ENCODE measurements around the gene HPS3. TPM values are rescaled to one million over a fixed set of nuclear protein-coding genes. Genes with fewer than 3 reads are reported as not detected.
"Not testable (repeated sequence)": the region's sequence is repeated elsewhere in the genome, so short reads cannot be mapped to it uniquely, and the experiment has no call there.

The HPS3 gene
- total RNA-seq, 2 experiments from 2014 or later, result 16.4 to 18.2 TPM

- no peak for DNase-seq
- H3K4me3 Mint-ChIP-seq, result no peak overlapping the region
- CTCF ChIA-PET, result interaction anchor here (1.2 kb wide), 1 partner anchor 135 kb away, joined by 4 read pairs; no protein-coding TSS in a partner anchor
- peaks cover 3% of the 10 kb centered on the region for H3K4me1 Mint-ChIP-seq (ENCODE audit: low read depth)
- POLR2A ChIA-PET, result interaction anchor here (0.8 kb wide), 1 partner anchor 14 kb away, joined by 3 read pairs; no protein-coding TSS in a partner anchor
- H3K9me3 Mint-ChIP-seq, result no peaks in the 10 kb centered on the region
- no peak for ATAC-seq
- TF ChIP-seq CTCF (IDR thresholded peaks at IDR 0.05), result no peak
- H3K27me3 Mint-ChIP-seq, result no peaks in the 10 kb centered on the region
- H3K27ac Mint-ChIP-seq, result no peak overlapping the region
- intact Hi-C loops (cut with micrococcal nuclease), result no loop called here
- peaks cover 2% of the 10 kb centered on the region for H3K36me3 Mint-ChIP-seq (ENCODE audit: low read depth)
Observed at GRCh38 chr3:149090907-149091306, 38.5 kb upstream of the HPS3 start.

- POLR2A ChIA-PET, result no interaction called here
- intact Hi-C loops (cut with micrococcal nuclease), result no loop called here
- Mint-ChIP-seq H3K27me3 (no peaks in the 10 kb centered on the region), H3K9me3 (no peaks in the 10 kb centered on the region), H3K4me1 (ENCODE audit: low read depth) (no peaks in the 10 kb centered on the region), H3K27ac (no peak overlapping the region), H3K36me3 (ENCODE audit: low read depth) (no peaks in the 10 kb centered on the region), H3K4me3 (no peak overlapping the region)
- CTCF ChIA-PET, result no interaction called here
- ATAC-seq, result no peak
- TF ChIP-seq CTCF (IDR thresholded peaks at IDR 0.05), result no peak
- no peak for DNase-seq
Observed at GRCh38 chr3:149091983-149092382, 37.5 kb upstream of the HPS3 start.

GRCh38 chr3:149095487-149095886, 34.0 kb upstream of the HPS3 start:
- no peak overlapping the region for H3K4me3 Mint-ChIP-seq
- POLR2A ChIA-PET, result no interaction called here
- H3K27me3 Mint-ChIP-seq, result no peaks in the 10 kb centered on the region
- CTCF ChIA-PET, result interaction anchor here (1.2 kb wide), 1 partner anchor 18 kb away, joined by 3 read pairs; no protein-coding TSS in a partner anchor
- ATAC-seq (no peak), DNase-seq (no peak)
- no peaks in the 10 kb centered on the region for H3K4me1 Mint-ChIP-seq (ENCODE audit: low read depth)
- intact Hi-C loops (cut with micrococcal nuclease), result no loop called here
- no peak overlapping the region for H3K27ac Mint-ChIP-seq
- H3K9me3 Mint-ChIP-seq, result no peaks in the 10 kb centered on the region
- H3K36me3 Mint-ChIP-seq (ENCODE audit: low read depth), result no peaks in the 10 kb centered on the region
- TF ChIP-seq CTCF (IDR thresholded peaks at IDR 0.05), result no peak

GRCh38 chr3:149097987-149098386, 31.5 kb upstream of the HPS3 start:
- H3K27ac Mint-ChIP-seq; H3K27me3 Mint-ChIP-seq; intact Hi-C loops (cut with micrococcal nuclease); DNase-seq; H3K9me3 Mint-ChIP-seq; H3K4me1 Mint-ChIP-seq (ENCODE audit: low read depth); CTCF ChIA-PET; ATAC-seq; POLR2A ChIA-PET; H3K36me3 Mint-ChIP-seq (ENCODE audit: low read depth); H3K4me3 Mint-ChIP-seq: not testable (repeated sequence)

- no peaks in the 10 kb centered on the region for H3K4me1 Mint-ChIP-seq (ENCODE audit: low read depth)
Observed at GRCh38 chr3:149101154-149101553, 28.3 kb upstream of the HPS3 start.

More at GRCh38 chr3:149101154-149101553, 28.3 kb upstream of the HPS3 start:
- intact Hi-C loops (cut with micrococcal nuclease), result no loop called here
- POLR2A ChIA-PET, result interaction anchor here (0.6 to 0.9 kb wide), 2 partner anchors 15 to 28 kb away, joined by 3 read pairs; partner anchors contain the start of gene HPS3
- H3K4me3 Mint-ChIP-seq, result no peak overlapping the region
- H3K9me3 Mint-ChIP-seq, result peaks cover 2% of the 10 kb centered on the region
- DNase-seq (no peak), ATAC-seq (no peak)
- no peak overlapping the region for H3K27ac Mint-ChIP-seq
- CTCF ChIA-PET, result interaction anchor here (1.2 to 1.3 kb wide), 2 partner anchors 29 to 146 kb away, joined by 3 read pairs; no protein-coding TSS in a partner anchor
- no peaks in the 10 kb centered on the region for H3K27me3 Mint-ChIP-seq
- no peaks in the 10 kb centered on the region for H3K36me3 Mint-ChIP-seq (ENCODE audit: low read depth)
- no peak for TF ChIP-seq CTCF (IDR thresholded peaks at IDR 0.05)
